GM21367 (cell line): Measurements from ENCODE around the gene ACCSL.

Experiments
- ATAC-seq: cut with Tn5 transposase; IDR thresholded peaks from one replicate; pipeline ENCODE4 v1.9.1; 2021; ENCODE audit not compliant: unreplicated experiment

Gene ACCSL

GRCh38 chr11:44094260-44094868 lies 46.6 kb downstream of the ACCSL start:
- no peak for ATAC-seq

DNA sequence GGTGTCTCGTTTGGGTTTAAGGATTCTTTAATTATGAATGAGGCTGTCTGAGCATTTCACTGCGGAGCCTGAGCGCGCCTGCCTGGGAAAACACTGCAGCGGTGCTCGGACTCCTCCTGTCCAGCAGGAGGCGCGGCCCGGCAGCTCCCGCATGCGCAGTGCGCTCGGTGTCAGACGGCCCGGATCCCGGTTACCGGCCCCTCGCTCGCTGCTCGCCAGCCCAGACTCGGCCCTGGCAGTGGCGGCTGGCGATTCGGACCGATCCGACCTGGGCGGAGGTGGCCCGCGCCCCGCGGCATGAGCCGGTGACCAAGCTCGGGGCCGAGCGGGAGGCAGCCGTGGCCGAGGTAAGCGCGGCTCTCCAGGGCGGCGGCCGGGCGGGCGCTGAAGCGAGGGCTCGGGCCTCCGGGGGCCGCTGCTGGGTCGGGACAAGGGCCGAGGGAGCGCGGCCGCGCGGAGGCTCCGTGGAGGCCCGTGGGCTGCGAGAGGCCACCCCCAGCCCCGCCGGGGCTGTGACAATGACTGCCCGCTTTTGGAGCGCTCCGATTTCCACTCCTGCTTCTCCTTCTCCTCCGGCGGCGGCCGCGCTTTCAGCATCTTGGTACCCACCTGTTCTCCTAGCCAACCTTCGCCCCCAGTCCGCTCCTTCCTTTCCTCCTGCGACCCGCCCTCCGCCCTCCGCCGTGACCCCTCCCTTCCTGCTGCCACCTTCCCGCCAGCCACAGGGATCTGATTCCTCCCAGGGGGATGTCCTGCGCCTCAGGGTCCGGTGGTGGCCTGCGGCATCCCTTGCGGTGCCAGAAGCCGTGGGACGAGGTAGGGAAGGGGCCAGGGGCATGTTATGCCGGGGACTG lies 48.0 kb downstream of the ACCSL start, which contains the start of gene EXT2:
Gene EXT2 (plus strand): TSS at position 173 of the 854 bp plus-strand sequence. CDS start 12,035 bp downstream, outside the sequence.
- ATAC-seq, result peak; percentile 91

GRCh38 chr11:44096360-44097185 lies 48.8 kb downstream of the ACCSL start:
- no peak for ATAC-seq

DNA sequence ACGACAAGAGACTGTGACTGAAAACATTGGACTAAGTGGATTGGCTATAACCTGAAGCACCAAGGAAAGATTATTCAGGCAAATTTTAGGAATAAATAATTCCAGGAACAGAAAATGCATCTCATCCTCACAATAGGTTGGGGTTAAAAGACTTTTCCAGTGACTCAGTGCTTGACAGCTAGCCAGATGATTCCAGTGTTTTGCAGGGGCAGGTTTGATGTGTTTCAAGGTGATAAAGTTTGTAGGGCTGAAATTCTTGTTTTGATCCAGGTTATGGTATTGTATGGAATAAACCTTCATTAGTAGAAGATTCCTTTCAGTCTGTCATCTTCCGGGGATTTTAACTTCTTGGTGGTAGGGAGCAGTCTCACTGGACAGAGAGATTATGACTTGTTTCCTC lies 50.0 kb downstream of the ACCSL start:
- ATAC-seq, result no peak

- no peak for ATAC-seq
Measured at GRCh38 chr11:44101098-44101497, 53.3 kb downstream of the ACCSL start.

GRCh38 chr11:44104481-44105294 lies 56.9 kb downstream of the ACCSL start:
- ATAC-seq, result no peak

- ATAC-seq, result no peak
Measured at GRCh38 chr11:44108260-44108659, 60.5 kb downstream of the ACCSL start.
